PC-9 (cell line): ENCODE results near the gene ZP1. TPM values are rescaled to one million over a fixed set of nuclear protein-coding genes. Genes with fewer than 3 reads are reported as not detected.

Experiments
- BruUV-seq: library from RNA; stranded (reverse); fragments of 400-500 nt; replicated peaks from 2 replicates; lab custom pipeline; 2021; lab: Mats Ljungman, UMichigan
- CTCF ChIA-PET: fragments of 300-600 bp; sonication (Branson Sonifier 250); formaldehyde crosslinking; loops from one replicate; lab custom pipeline; 2022; ENCODE audit warnings: antibody characterized with exemption; lab: Charles Lee
- POLR2A ChIA-PET: fragments of 300-600 bp; sonication (Branson Sonifier 250); formaldehyde crosslinking; loops from one replicate; lab custom pipeline; 2022; ENCODE audit warnings: antibody characterized with exemption; ENCODE audit not compliant: unreplicated experiment; lab: Charles Lee
- DNase-seq, 2 experiments: peaks; one replicate each; pipeline versions ENCODE4 v3.0.0 to v3.0.0-alpha.2; 2015 to 2022; ENCODE audit warnings: mixed read lengths in 1 of 2
- H2AFZ ChIP-seq: fragments of 200-600 bp; sonication (generic); 2 replicates; pipeline ENCODE4 v1.8.1; 2017; ENCODE audit warnings: antibody characterized with exemption
- H3F3A ChIP-seq: fragments of 200-600 bp; sonication (generic); 2 replicates; pipeline ENCODE4 v1.8.1; 2017; ENCODE audit warnings: antibody characterized with exemption, mild to moderate bottlenecking, low read depth; ENCODE audit not compliant: insufficient read depth
- H3K27ac ChIP-seq: fragments of 200-600 bp; sonication (generic); 2 replicates; pipeline ENCODE4 v1.6.1; 2016; ENCODE audit warnings: mixed run types
- H3K27me3 ChIP-seq: fragments of 200-600 bp; sonication (generic); 2 replicates; pipeline ENCODE4 v1.6.1; 2016; ENCODE audit warnings: low read depth, mixed run types; ENCODE audit not compliant: insufficient read depth
- H3K36me3 ChIP-seq: fragments of 200-600 bp; sonication (generic); 2 replicates; pipeline ENCODE4 v1.6.1; 2016; ENCODE audit warnings: low read depth, mixed run types
- H3K4me1 ChIP-seq: fragments of 200-600 bp; sonication (generic); replicated peaks from 2 replicates; pipeline ENCODE4 v1.6.1; 2016; ENCODE audit warnings: mixed run types; ENCODE audit not compliant: insufficient read depth
- H3K4me2 ChIP-seq: fragments of 200-600 bp; sonication (generic); 2 replicates; pipeline ENCODE4 v1.6.1; 2017; ENCODE audit warnings: mixed run types
- H3K4me3 ChIP-seq: fragments of 200-600 bp; sonication (generic); 2 replicates; pipeline ENCODE4 v1.6.1; 2016; ENCODE audit warnings: mixed run types
- H3K79me2 ChIP-seq: fragments of 200-600 bp; sonication (generic); 2 replicates; pipeline ENCODE4 v1.6.1; 2017; ENCODE audit warnings: low read depth, mixed run types
- H3K9me2 ChIP-seq: fragments of 200-600 bp; sonication (generic); 2 replicates; pipeline ENCODE4 v1.8.1; 2017; ENCODE audit warnings: mild to moderate bottlenecking; ENCODE audit not compliant: insufficient read depth
- H3K9me3 ChIP-seq: fragments of 200-600 bp; sonication (generic); 2 replicates; pipeline ENCODE4 v1.8.1; 2016; ENCODE audit warnings: low read depth; ENCODE audit not compliant: insufficient read depth
- H4K20me1 ChIP-seq: fragments of 200-600 bp; sonication (generic); 2 replicates; pipeline ENCODE4 v1.8.1; 2017; ENCODE audit not compliant: insufficient read depth
- CTCF ChIP-seq: fragments of 200-600 bp; sonication (generic); conservative IDR thresholded peaks from 2 replicates; pipeline ENCODE4 v1.6.1; 2017; ENCODE audit warnings: mixed run types, antibody characterized with exemption, mild to moderate bottlenecking, moderate library complexity
- EZH2 ChIP-seq: fragments of 200-600 bp; sonication (generic); IDR thresholded peaks from 2 replicates; pipeline ENCODE4 v1.8.0; 2017; ENCODE audit warnings: antibody characterized with exemption, low read depth
- intact Hi-C: fragments of 100-400 bp; cut with micrococcal nuclease; formaldehyde crosslinking; loops from one replicate; pipeline ENCODE4 v1.10.0; 2022; ENCODE audit not compliant: unreplicated experiment
- total RNA-seq: library from RNA; stranded (reverse); gene quantifications from 2 replicates; pipeline ENCODE4 v1.2.3, GENCODE V29; 2021

Gene ZP1
- total RNA-seq, 1 experiment from 2014 or later: not detected

- POLR2A ChIA-PET: no interaction called here
Observed at GRCh38 chr11:60867871-60868681, 734 bp downstream of the ZP1 start.

GRCh38 chr11:60868682-60869450, 1.5 kb downstream of the ZP1 start:
- Histone ChIP-seq H3K79me2 (no peaks in the 10 kb centered on the region), H3F3A (no peaks in the 10 kb centered on the region), H3K36me3 (no peaks in the 10 kb centered on the region), H3K4me2 (no peak overlapping the region), H3K9me3 (no peaks in the 10 kb centered on the region), H3K27ac (no peak overlapping the region), H3K4me3 (no peak overlapping the region), H4K20me1 (no peaks in the 10 kb centered on the region), H3K9me2 (no peaks in the 10 kb centered on the region), H3K27me3 (no peaks in the 10 kb centered on the region), H3K4me1 (0 out of 2 replicates have a peak, but pooled peaks cover 12% of the 10 kb centered on the region), H2AFZ (no peak overlapping the region)
- ChIA-PET CTCF (no interaction called here), POLR2A (interaction anchor here (0.6 kb wide), 2 partner anchors 51 to 393 kb away, joined by 5 read pairs; no protein-coding TSS in a partner anchor)
- DNase-seq: no peak
- no peak for TF ChIP-seq CTCF
- no TSS peak for BruUV-seq
- intact Hi-C loops: no loop called here

More at GRCh38 chr11:60867871-60868681, 734 bp downstream of the ZP1 start:
- no peak overlapping the region for H3K27ac ChIP-seq
- no peak overlapping the region for H3K4me2 ChIP-seq
- H3F3A ChIP-seq: no peaks in the 10 kb centered on the region
- intact Hi-C loops: no loop called here
- H3K27me3 ChIP-seq: peaks cover 2% of the 10 kb centered on the region; the same call in 1 of the 2 replicates
- 0 out of 2 replicates have a peak, but pooled peaks cover 12% of the 10 kb centered on the region for H3K4me1 ChIP-seq
- CTCF ChIA-PET: no interaction called here
- BruUV-seq: no TSS peak
- no peak for DNase-seq
- H4K20me1 ChIP-seq: no peaks in the 10 kb centered on the region
- no peak overlapping the region for H3K4me3 ChIP-seq
- no peaks in the 10 kb centered on the region for H3K9me2 ChIP-seq
- no peaks in the 10 kb centered on the region for H3K9me3 ChIP-seq
- no peak overlapping the region for H2AFZ ChIP-seq
- TF ChIP-seq EZH2 (no peak), CTCF (no peak)
- H3K36me3 ChIP-seq: no peaks in the 10 kb centered on the region
- no peaks in the 10 kb centered on the region for H3K79me2 ChIP-seq

GRCh38 chr11:60869451-60869825, 2.1 kb downstream of the ZP1 start:
- Histone ChIP-seq H3K9me3 (no peaks in the 10 kb centered on the region), H2AFZ (no peak overlapping the region), H4K20me1 (no peaks in the 10 kb centered on the region), H3F3A (no peaks in the 10 kb centered on the region), H3K36me3 (no peaks in the 10 kb centered on the region), H3K9me2 (no peaks in the 10 kb centered on the region), H3K4me1 (0 out of 2 replicates have a peak, but pooled peaks cover 12% of the 10 kb centered on the region), H3K27ac (no peak overlapping the region), H3K27me3 (no peaks in the 10 kb centered on the region), H3K4me3 (no peak overlapping the region), H3K79me2 (no peaks in the 10 kb centered on the region), H3K4me2 (no peak overlapping the region)
- intact Hi-C loops: no loop called here
- ChIA-PET CTCF (no interaction called here), POLR2A (interaction anchor here (0.6 kb wide), 2 partner anchors 52 to 393 kb away, joined by 5 read pairs; no protein-coding TSS in a partner anchor)
- TF ChIP-seq CTCF: no peak
- TF ChIP-seq EZH2: no peak
- no TSS peak for BruUV-seq
- DNase-seq: no peak
